Astrocyte of the hippocampus (primary cell): ENCODE data around the gene SSPN.

Source experiments
- DNase-seq: peaks from one replicate; pipeline ENCODE4 v3.0.0; 2011; ENCODE audit warnings: low read depth, low spot score

SSPN gene

GRCh38 chr12:26195250-26195640 lies at the start of gene SSPN:
SSPN (plus strand) TSS chr12:26195573; CDS start chr12:26195673, 100 bp downstream.
- peak; percentile 92 for DNase-seq

DNA sequence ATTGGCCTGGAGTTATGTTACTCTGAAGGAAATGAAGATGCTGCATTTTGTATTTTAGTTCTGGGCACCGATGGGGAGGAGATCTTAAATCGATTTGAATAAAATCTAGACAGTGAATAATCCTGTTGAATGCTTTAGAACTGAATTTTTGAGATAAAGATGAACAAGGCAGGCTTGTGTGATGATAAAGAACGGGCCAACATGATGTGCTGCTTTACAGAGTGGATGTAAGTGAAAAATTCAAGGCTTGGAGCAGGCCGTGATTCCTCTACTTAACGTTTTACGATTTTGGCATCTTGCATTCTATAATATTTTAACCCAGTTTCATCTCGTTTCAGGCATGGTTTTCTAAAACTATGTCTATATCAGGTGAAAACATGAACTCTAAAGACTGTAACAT lies 47.1 kb upstream of the SSPN start:
- DNase-seq = no peak

DNA sequence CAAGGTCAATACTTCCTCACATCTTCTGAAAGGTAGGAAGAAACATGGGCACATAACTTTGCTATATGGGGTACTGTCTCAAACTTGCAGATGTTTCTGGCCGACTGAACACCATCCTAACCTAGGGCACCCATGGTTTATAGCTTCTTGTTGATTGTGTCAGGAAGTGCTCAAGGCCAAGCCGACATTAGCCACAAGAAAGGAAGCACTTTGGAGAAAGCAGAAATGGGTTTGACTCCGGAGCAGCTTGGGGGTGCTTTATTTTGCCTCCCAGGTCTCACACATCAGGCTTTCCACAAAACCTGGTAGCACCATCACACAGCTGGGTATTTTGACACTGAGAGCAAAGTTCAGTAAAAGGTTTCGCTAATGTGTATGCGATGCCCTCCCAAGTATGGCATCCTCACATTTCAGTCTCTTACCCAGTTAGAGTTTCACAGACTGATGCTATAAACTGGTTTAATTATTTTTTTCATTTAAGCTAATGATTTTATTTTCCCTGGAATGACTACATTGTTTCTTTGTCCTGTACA lies 45.3 kb upstream of the SSPN start:
- DNase-seq = no peak

GRCh38 chr12:26150736-26151450 lies 44.5 kb upstream of the SSPN start:
- DNase-seq = peak; percentile 89

- no peak for DNase-seq
Measured at GRCh38 chr12:26152507-26153102, 42.8 kb upstream of the SSPN start.

GRCh38 chr12:26153421-26154154 lies 41.8 kb upstream of the SSPN start:
- DNase-seq = peak; percentile 91

DNA sequence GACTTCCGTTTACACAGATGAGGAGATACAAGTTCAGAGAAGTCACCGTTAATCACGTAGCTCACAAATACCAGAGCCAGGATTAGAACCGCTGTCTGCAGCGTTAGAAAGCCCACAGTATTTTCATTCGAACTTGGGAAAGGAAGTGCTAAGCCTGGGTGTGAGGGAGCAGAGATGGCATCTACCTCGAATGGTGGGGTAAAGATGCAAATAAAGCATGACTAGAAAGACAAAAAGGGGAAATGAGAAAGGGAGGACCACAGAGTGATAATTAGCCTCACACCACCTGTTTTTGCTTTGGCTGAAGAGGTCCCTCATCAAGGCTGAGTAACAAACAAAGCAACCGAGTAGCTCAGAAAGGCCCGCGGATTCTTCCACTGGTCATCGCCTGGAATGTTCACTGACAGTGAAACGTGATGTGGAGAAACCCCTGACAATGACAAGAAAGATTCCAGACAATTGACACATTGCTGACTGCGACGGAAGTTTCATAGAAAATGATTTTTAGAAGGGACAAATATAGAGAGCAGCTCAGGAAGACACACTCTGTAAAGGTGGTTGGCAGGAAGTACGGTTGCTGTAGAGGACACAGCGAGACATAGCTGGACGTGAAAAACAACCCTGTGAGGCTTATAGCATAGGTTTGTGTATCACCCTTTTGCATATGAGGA lies 39.0 kb upstream of the SSPN start:
- no peak for DNase-seq

DNA sequence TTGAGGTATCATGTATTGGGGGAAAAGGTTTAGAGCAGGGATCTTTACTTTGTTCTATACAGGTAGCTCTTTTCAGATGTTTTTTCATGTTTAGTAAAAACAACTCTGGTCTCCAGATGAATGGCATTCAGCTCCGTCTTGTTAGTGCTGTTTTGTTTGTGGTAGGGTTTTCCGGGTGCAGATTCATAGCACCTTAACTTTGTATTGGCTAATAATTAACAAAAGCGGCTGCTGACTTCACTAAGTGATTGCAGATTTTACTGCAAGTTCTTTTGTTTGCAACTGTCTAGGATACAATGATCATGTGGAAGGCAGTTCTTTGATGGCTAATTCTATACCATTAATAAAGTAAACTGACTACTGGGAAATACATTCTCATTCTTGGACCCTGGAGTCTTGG lies 38.4 kb upstream of the SSPN start:
- DNase-seq = no peak

- DNase-seq = no peak
Measured at GRCh38 chr12:26158078-26158764, 37.2 kb upstream of the SSPN start.

DNA sequence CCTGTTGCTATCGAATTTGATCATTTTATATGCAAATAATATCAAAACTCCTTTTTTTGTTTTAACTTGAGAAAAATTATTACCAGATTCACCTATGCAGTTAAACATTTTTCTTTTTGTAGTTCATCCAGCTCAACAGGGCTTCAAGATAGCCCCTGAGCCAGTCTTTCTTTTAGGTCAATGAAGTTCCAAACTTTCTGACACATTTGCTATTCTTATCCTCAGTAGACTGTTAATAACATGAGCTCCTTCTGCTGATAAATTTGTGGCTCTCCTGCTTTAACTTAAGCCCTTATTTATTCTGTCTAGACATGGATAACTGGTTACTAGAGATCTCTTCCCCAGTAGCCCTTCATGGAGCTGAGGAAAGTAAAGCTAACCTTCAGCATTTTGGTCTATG lies 33.2 kb upstream of the SSPN start:
- no peak for DNase-seq

- DNase-seq = no peak
Measured at GRCh38 chr12:26162905-26163304, 32.5 kb upstream of the SSPN start.

GRCh38 chr12:26164118-26164517 lies 31.3 kb upstream of the SSPN start:
- DNase-seq = no peak

- no peak for DNase-seq
Measured at GRCh38 chr12:26172013-26172412, 23.4 kb upstream of the SSPN start.

DNA sequence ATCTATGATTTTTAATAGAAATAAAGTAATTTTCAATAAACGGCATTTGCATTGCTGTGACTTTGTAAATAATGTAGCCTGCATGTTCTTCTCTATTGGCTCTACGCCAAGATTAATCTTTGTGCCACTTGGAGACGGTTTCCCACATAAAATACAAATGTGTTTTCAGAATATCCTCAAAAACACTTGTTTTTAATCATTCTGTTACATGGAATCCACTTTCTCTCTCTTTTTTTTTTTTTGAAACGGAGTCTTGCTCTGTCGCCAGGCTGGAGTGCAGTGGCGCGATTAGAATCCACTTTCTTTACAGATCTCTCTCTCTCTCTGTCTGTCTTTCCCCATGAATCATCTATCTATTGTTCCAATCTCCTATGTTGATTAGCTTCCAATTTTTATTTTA lies 22.8 kb upstream of the SSPN start:
- DNase-seq = no peak

- DNase-seq = no peak
Measured at GRCh38 chr12:26172946-26173552, 22.3 kb upstream of the SSPN start.

GRCh38 chr12:26176725-26177124 lies 18.6 kb upstream of the SSPN start:
- no peak for DNase-seq

- DNase-seq = no peak
Measured at GRCh38 chr12:26177283-26177682, 18.1 kb upstream of the SSPN start.

GRCh38 chr12:26179826-26180225 lies 15.5 kb upstream of the SSPN start:
- DNase-seq = no peak

DNA sequence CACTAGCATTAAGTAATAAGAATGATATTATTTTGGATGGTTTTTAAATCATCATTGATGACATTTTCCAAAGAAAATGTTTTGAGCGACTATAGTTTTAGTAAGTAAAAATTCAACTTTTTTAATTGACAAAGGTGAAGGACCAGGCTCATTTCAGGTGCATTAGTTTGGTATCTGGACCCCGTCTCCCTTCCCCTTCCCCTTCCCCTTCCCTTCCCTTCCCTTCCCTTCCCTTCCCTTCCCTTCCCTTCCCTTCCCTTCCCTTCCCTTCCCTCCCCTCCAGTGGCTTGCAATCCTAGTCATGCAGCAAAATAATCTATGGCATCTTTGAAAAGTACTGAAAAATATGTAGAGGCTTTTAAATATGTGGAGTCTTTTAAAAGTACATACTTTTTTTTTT lies 13.0 kb upstream of the SSPN start:
- DNase-seq = no peak

DNA sequence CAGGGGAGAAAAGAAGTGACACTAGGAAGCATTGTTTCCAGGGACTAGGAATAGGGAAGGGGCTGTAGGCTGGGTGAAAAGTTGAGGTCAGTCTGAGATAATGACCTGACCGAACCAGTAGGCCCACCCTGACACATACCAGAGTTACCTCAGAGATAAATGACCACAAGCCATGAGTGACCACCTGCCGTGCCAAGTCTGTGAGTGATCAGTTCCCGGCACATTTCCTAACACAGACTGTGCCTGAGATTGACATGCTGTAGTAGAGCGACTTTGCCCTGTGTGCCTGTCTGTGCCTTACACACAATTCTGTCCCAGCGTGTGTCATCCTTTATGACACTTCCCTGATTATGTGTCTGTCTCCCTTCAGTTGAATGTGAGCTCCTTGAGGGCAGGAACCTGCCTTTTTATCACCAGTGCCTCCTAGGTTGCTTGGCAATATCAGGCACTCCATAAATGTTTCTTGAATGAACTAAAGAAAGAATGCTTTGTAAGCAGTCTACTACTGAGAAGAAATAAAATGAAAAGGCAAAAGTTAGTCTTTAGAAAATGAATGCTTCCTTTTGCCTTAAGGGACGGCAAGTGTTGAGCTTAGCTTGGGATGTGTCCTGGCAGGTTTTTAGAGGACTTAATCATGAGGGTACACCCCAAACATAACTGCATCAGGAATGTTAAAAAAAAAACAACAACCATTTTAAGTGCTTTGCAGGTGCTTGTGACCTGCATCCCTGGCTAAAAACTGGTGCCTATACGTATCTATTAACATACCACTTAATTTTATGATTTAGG lies 9.6 kb upstream of the SSPN start:
- no peak for DNase-seq
